ENCODE results near the gene APOBEC3H. TPM values are rescaled to one million over a fixed set of nuclear protein-coding genes. Genes with fewer than 3 reads are reported as not detected.
A peak's percentile ranks its signal among the peaks of the same experiment; 100 is the strongest.

The APOBEC3H gene
- total and polyA plus RNA-seq, 2 experiments from 2014 or later, result not detected

- peaks cover 13% of the 10 kb centered on the region for H3K4me1 ChIP-seq (ENCODE audit: insufficient read depth)
- no peak overlapping the region for H2AFZ ChIP-seq
- no peaks in the 10 kb centered on the region for H3K36me3 ChIP-seq (ENCODE audit: insufficient read depth)
- H3K4me3 ChIP-seq, result no peak overlapping the region
- Mint-ChIP-seq H3K36me3 (ENCODE audit: low read depth) (no peaks in the 10 kb centered on the region), H3K9me3 (no peaks in the 10 kb centered on the region), H3K27ac (no peak overlapping the region), H3K4me3 (no peak overlapping the region), H3K27me3 (ENCODE audit: insufficient read depth, low read depth, poor library complexity) (peaks cover 15% of the 10 kb centered on the region), H3K4me1 (peaks cover 31% of the 10 kb centered on the region)
- TF ChIP-seq, protein P1, sequence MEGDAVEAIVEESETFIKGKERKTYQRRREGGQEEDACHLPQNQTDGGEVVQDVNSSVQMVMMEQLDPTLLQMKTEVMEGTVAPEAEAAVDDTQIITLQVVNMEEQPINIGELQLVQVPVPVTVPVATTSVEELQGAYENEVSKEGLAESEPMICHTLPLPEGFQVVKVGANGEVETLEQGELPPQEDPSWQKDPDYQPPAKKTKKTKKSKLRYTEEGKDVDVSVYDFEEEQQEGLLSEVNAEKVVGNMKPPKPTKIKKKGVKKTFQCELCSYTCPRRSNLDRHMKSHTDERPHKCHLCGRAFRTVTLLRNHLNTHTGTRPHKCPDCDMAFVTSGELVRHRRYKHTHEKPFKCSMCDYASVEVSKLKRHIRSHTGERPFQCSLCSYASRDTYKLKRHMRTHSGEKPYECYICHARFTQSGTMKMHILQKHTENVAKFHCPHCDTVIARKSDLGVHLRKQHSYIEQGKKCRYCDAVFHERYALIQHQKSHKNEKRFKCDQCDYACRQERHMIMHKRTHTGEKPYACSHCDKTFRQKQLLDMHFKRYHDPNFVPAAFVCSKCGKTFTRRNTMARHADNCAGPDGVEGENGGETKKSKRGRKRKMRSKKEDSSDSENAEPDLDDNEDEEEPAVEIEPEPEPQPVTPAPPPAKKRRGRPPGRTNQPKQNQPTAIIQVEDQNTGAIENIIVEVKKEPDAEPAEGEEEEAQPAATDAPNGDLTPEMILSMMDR (conservative IDR thresholded peaks at IDR 0.05; ENCODE audit: low read depth in 2 of 2), result peak; percentile 81 to 85
- TF ChIP-seq CREB1 (CRISPR knock-in tag; IDR thresholded peaks at IDR 0.05; ENCODE audit: low read depth), result no peak
- TF ChIP-seq NANOG (IDR thresholded peaks at IDR 0.05; ENCODE audit: borderline replicate concordance), result no peak
- no peaks in the 10 kb centered on the region for H3F3A ChIP-seq (replicated peaks; ENCODE audit: low read depth)
- H4K20me1 ChIP-seq (replicated peaks; ENCODE audit: insufficient read depth), result no peaks in the 10 kb centered on the region
- no peaks in the 10 kb centered on the region for H3K9me2 ChIP-seq (ENCODE audit: insufficient read depth)
- H3K4me2 ChIP-seq, result no peak overlapping the region
- DNase-seq (ENCODE audit: low spot score) (peak; percentile 91), ATAC-seq (peak; percentile 92)
- H3K27me3 ChIP-seq (ENCODE audit: insufficient read depth), result no peaks in the 10 kb centered on the region
- no peaks in the 10 kb centered on the region for H3K79me2 ChIP-seq (replicated peaks; ENCODE audit: insufficient read depth)
- H3K27ac ChIP-seq (ENCODE audit: low read depth), result no peak overlapping the region
Measured at GRCh38 chr22:39135092-39135896, 38.2 kb downstream of the APOBEC3H start.

DNA sequence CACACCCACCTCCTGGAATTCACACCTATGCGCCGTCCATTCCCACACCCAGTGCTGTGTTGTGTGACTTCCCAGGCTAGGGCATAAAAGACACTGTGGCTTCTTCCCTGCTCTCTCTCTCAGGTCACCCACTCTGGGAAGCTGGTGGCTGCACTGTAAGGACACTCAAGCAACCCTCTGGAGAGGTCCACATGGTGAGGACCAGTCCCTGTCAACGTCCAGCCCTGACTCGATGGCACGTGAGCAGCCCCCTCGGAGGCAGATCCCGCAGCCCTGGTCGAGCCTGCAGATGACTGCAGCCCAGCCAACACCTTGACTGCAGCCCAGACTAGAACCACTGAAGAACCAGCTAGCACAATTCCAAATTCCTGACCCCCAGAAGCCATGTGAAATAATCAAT, 39.3 kb downstream of the APOBEC3H start:
- H4K20me1 ChIP-seq (replicated peaks; ENCODE audit: insufficient read depth), result no peaks in the 10 kb centered on the region
- no peaks in the 10 kb centered on the region for H3K9me3 Mint-ChIP-seq
- no peak overlapping the region for H2AFZ ChIP-seq
- H3K79me2 ChIP-seq (replicated peaks; ENCODE audit: insufficient read depth), result no peaks in the 10 kb centered on the region
- H3K27me3 Mint-ChIP-seq (ENCODE audit: insufficient read depth, low read depth, poor library complexity), result peaks cover 14% of the 10 kb centered on the region
- no peaks in the 10 kb centered on the region for H3K36me3 ChIP-seq (ENCODE audit: insufficient read depth)
- no peak overlapping the region for H3K27ac ChIP-seq (ENCODE audit: low read depth)
- peaks cover 22% of the 10 kb centered on the region for H3K4me1 Mint-ChIP-seq
- H3K4me1 ChIP-seq (ENCODE audit: insufficient read depth), result peaks cover 4% of the 10 kb centered on the region; the same call in 1 of the 2 replicates
- ATAC-seq, result no peak
- H3K4me2 ChIP-seq, result no peak overlapping the region
- no peaks in the 10 kb centered on the region for H3F3A ChIP-seq (replicated peaks; ENCODE audit: low read depth)
- H3K4me3 Mint-ChIP-seq, result no peak overlapping the region; the same call in 2 of the 3 replicates
- DNase-seq (ENCODE audit: low spot score), result no peak
- no peak overlapping the region; the same call in 1 of the 2 replicates for H3K27ac Mint-ChIP-seq
- H3K9me2 ChIP-seq (ENCODE audit: insufficient read depth), result no peaks in the 10 kb centered on the region
- H3K4me3 ChIP-seq, result no peak overlapping the region
- no peaks in the 10 kb centered on the region for H3K27me3 ChIP-seq (ENCODE audit: insufficient read depth)
- no peaks in the 10 kb centered on the region for H3K36me3 Mint-ChIP-seq (ENCODE audit: low read depth)
- TF ChIP-seq, protein P2, sequence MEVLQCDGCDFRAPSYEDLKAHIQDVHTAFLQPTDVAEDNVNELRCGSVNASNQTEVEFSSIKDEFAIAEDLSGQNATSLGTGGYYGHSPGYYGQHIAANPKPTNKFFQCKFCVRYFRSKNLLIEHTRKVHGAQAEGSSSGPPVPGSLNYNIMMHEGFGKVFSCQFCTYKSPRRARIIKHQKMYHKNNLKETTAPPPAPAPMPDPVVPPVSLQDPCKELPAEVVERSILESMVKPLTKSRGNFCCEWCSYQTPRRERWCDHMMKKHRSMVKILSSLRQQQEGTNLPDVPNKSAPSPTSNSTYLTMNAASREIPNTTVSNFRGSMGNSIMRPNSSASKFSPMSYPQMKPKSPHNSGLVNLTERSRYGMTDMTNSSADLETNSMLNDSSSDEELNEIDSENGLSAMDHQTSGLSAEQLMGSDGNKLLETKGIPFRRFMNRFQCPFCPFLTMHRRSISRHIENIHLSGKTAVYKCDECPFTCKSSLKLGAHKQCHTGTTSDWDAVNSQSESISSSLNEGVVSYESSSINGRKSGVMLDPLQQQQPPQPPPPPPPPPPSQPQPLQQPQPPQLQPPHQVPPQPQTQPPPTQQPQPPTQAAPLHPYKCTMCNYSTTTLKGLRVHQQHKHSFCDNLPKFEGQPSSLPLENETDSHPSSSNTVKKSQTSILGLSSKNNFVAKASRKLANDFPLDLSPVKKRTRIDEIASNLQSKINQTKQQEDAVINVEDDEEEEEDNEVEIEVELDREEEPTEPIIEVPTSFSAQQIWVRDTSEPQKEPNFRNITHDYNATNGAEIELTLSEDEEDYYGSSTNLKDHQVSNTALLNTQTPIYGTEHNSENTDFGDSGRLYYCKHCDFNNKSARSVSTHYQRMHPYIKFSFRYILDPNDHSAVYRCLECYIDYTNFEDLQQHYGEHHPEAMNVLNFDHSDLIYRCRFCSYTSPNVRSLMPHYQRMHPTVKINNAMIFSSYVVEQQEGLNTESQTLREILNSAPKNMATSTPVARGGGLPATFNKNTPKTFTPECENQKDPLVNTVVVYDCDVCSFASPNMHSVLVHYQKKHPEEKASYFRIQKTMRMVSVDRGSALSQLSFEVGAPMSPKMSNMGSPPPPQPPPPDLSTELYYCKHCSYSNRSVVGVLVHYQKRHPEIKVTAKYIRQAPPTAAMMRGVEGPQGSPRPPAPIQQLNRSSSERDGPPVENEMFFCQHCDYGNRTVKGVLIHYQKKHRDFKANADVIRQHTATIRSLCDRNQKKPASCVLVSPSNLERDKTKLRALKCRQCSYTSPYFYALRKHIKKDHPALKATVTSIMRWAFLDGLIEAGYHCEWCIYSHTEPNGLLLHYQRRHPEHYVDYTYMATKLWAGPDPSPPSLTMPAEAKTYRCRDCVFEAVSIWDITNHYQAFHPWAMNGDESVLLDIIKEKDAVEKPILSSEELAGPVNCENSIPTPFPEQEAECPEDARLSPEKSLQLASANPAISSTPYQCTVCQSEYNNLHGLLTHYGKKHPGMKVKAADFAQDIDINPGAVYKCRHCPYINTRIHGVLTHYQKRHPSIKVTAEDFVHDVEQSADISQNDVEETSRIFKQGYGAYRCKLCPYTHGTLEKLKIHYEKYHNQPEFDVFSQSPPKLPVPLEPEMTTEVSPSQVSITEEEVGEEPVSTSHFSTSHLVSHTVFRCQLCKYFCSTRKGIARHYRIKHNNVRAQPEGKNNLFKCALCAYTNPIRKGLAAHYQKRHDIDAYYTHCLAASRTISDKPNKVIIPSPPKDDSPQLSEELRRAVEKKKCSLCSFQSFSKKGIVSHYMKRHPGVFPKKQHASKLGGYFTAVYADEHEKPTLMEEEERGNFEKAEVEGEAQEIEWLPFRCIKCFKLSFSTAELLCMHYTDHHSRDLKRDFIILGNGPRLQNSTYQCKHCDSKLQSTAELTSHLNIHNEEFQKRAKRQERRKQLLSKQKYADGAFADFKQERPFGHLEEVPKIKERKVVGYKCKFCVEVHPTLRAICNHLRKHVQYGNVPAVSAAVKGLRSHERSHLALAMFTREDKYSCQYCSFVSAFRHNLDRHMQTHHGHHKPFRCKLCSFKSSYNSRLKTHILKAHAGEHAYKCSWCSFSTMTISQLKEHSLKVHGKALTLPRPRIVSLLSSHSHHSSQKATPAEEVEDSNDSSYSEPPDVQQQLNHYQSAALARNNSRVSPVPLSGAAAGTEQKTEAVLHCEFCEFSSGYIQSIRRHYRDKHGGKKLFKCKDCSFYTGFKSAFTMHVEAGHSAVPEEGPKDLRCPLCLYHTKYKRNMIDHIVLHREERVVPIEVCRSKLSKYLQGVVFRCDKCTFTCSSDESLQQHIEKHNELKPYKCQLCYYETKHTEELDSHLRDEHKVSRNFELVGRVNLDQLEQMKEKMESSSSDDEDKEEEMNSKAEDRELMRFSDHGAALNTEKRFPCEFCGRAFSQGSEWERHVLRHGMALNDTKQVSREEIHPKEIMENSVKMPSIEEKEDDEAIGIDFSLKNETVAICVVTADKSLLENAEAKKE (CRISPR knock-in tag; IDR thresholded peaks at IDR 0.05), result no peak
- TF ChIP-seq, protein P3, sequence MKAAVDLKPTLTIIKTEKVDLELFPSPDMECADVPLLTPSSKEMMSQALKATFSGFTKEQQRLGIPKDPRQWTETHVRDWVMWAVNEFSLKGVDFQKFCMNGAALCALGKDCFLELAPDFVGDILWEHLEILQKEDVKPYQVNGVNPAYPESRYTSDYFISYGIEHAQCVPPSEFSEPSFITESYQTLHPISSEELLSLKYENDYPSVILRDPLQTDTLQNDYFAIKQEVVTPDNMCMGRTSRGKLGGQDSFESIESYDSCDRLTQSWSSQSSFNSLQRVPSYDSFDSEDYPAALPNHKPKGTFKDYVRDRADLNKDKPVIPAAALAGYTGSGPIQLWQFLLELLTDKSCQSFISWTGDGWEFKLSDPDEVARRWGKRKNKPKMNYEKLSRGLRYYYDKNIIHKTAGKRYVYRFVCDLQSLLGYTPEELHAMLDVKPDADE (IDR thresholded peaks at IDR 0.05), result no peak
- no peak for TF ChIP-seq JUNB (IDR thresholded peaks at IDR 0.05; ENCODE audit: unreplicated experiment)
- no peak for TF ChIP-seq ZNF114 (CRISPR knock-in tag; IDR thresholded peaks at IDR 0.05)
- no peak for TF ChIP-seq ZNF331 (CRISPR knock-in tag; IDR thresholded peaks at IDR 0.05; ENCODE audit: low read depth)
- no peak for TF ChIP-seq STAT1 (IDR thresholded peaks at IDR 0.05; ENCODE audit: unreplicated experiment)
- TF ChIP-seq NANOG (IDR thresholded peaks at IDR 0.05; ENCODE audit: borderline replicate concordance), result no peak
- TF ChIP-seq, protein P1 (conservative IDR thresholded peaks at IDR 0.05; ENCODE audit: low read depth in 2 of 2), result no peak
